Omental fat pad (tissue), 4 donors: ENCODE measurements around the gene OR4D2. TPM values are rescaled to one million over a fixed set of nuclear protein-coding genes. Genes with fewer than 3 reads are reported as not detected.

Experiments used
- ATAC-seq: fragments of 150-250 bp; one replicate; pipeline ENCODE4 v1.9.1; 2016; ENCODE audit warnings: mild to moderate bottlenecking, moderate library complexity; ENCODE audit not compliant: low FRiP score
- DNase-seq: peaks from one replicate; pipeline ENCODE4 v3.0.0-alpha.2; 2019; ENCODE audit warnings: low spot score
- total RNA-seq, 4 donors: library from RNA; depleted of rRNA; stranded (reverse); fragments of >200 nt; gene quantifications; one replicate each; pipeline ENCODE4 v1.1.0, GENCODE V29; 2016
- TF ChIP-seq, protein P1 (sequence below), 3 donors: fragments of 450-650 bp; IDR thresholded peaks; one replicate each; pipeline ENCODE4 v1.5.1; 2016 to 2017; ENCODE audit warnings: antibody characterized with exemption in 3 of 3, mild to moderate bottlenecking in 3 of 3, moderate library complexity in 2 of 3

Gene OR4D2
- total RNA-seq, 4 donors from 2014 or later = not detected

DNA sequence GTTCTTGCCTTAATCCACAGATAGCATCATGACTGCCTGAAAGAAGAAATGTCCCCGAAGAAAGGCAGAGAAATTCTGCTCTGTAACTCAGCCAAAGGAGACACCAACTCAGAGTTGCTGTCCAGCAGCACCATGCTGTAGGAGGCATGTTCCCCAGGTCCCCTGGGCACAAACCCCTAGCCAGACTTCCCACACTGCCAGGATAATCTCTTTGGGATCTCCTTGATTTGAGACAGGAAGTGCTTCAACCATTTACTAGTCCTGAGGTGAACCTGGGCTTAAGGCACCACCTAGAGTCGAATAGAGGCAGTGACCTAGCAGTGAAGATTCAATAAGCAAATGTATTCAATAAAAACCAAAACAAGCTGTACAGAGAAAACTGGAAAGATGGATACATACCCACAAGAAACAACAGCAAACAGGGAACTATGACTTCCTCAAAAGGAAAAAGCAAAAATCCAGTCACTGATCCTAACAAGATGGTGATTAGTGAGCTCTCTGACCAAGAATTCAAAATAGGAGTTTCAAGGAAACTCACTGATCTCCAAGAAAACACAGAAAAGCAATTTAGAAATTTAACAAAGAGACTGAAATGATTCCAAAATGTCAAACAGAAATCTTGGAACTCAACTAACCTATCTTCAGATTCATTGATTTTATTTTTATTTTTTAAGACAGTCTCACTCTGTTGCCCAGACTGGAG, 5.7 kb downstream of the OR4D2 start:
- DNase-seq (no peak), ATAC-seq (no peak)
- TF ChIP-seq, protein P1, sequence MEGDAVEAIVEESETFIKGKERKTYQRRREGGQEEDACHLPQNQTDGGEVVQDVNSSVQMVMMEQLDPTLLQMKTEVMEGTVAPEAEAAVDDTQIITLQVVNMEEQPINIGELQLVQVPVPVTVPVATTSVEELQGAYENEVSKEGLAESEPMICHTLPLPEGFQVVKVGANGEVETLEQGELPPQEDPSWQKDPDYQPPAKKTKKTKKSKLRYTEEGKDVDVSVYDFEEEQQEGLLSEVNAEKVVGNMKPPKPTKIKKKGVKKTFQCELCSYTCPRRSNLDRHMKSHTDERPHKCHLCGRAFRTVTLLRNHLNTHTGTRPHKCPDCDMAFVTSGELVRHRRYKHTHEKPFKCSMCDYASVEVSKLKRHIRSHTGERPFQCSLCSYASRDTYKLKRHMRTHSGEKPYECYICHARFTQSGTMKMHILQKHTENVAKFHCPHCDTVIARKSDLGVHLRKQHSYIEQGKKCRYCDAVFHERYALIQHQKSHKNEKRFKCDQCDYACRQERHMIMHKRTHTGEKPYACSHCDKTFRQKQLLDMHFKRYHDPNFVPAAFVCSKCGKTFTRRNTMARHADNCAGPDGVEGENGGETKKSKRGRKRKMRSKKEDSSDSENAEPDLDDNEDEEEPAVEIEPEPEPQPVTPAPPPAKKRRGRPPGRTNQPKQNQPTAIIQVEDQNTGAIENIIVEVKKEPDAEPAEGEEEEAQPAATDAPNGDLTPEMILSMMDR (IDR thresholded peaks at IDR 0.05) = no peak

DNA sequence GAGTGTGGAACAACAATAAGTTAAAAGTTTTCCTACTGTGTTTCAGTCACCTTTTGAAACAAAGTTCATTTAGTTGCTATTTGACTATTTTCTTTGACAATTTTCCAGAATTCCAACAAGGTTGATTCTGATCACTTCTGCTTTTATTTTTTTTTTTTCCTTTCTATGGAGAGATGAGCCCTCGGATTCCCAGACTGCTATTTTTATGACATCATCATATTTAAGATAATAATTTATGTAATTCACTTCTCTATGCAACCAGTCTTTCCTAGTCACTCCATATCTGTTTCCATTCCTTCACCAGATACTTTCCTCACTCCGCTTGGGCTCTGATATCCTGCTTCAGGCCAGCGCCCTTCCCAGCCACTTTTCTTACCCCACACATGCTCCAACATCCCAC, 8.1 kb downstream of the OR4D2 start:
- TF ChIP-seq, protein P1 (IDR thresholded peaks at IDR 0.05) = no peak
- ATAC-seq = no peak
- no peak for DNase-seq

DNA sequence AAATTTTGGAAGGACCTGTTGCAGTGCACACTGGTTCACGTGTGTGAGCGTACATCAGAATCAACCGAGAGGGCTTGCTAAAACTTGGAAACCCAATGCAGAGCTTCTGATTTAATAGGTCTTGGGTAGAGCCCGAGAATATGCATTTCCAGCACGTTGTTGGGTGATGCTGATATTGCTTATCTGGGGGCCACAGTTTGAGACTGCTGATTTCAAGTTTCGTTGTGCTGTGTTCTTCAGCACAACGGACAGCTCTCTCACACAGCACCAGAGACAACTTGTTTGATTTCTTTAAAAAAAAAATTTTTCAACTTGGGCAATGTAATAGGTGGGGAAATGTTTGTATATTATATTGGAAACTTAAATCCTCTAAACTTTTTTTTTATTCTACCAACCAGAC, 9.4 kb downstream of the OR4D2 start:
- no peak for ATAC-seq
- DNase-seq = no peak
- TF ChIP-seq, protein P1 (IDR thresholded peaks at IDR 0.05) = no peak

DNA sequence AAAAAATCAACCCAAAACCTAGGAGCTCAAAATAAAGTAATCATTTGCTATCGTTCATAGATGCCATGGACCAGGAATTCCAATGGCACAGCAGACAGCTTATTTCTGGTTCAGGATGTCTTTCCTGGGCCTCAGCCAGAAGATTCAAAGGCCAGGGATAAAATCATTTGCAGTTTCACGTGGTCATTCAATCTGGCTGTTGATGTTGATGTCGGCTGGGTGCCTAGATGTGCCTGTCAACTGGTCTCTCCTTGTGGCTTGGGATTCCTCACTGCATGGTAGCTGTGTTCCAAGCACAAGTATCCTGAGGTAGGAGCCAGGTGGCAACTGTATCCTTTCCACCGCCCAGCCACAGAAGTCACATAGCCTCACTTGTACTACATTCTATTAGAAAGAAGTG, 15.0 kb downstream of the OR4D2 start:
- TF ChIP-seq, protein P1 (IDR thresholded peaks at IDR 0.05) = no peak
- ATAC-seq (no peak), DNase-seq (no peak)

DNA sequence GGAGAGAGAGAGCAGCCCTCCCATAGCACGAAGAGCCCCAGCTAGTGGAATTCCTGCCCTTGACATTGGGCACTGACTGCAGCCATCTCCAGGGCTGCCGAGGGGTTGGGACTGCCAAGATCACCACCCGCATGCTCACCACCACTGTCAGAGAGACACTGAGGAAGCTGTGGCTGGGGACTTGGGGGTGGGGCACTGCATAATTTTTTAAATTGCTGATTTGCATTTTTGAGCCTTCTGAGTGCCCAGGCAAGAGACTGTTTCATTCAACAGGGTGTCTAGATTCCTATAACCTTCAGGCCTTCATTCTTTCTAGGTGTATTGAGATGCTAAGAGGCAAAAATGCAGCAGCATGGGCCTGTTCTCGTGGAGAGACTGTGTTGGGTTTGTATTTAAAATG, 16.7 kb downstream of the OR4D2 start:
- TF ChIP-seq, protein P1 (IDR thresholded peaks at IDR 0.05) = no peak
- DNase-seq (no peak), ATAC-seq (no peak)

DNA sequence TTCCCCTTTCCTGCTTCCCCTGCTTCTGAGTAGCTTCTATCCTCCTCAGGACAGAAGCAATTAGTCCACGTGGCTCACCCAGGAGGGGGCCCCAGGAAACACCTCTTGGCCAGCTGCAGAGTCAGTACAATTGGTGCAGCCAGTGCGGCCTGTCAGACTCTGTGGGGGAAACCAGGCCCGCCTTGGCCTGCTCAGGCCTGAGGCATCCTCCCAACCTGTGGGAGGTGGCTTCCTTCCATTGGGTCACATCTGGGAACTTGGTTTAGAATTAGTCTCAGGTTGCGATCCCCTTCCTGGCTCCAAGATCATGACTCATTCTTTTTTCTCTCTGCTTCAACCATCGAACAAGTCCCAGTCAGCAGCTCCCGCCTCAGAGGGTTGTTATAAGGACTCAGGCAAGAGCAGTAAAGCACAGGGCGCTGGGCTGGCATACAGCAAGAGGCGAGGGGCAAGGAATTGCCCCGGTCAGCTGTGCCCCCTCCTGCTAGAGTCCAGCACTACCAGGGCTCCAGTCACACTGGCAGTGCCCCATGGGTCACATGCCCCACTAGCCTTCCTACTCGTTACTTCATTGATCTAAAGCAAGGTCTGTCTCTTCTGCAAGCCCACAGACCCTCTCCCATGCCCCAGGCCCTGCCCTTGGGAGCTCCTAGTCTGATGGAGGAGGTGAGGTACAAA, 17.7 kb downstream of the OR4D2 start:
- TF ChIP-seq, protein P1 (IDR thresholded peaks at IDR 0.05) = no peak
- no peak for ATAC-seq
- DNase-seq = no peak
